Endodermal cell (in vitro differentiated cells): ENCODE data around the gene YAP1. TPM values are rescaled to one million over a fixed set of nuclear protein-coding genes. Genes with fewer than 3 reads are reported as not detected.
A peak's percentile ranks its signal among the peaks of the same experiment; 100 is the strongest.

Source experiments
- DNase-seq: peaks from one replicate; pipeline ENCODE4 v3.0.0-alpha.2; 2017
- H3K27ac ChIP-seq: 2 replicates; pipeline ENCODE4 v1.5.1; 2013; ENCODE audit warnings: mild to moderate bottlenecking, low read depth, low read length, moderate library complexity
- H3K27me3 ChIP-seq: 2 replicates; pipeline ENCODE4 v1.6.1; 2013; ENCODE audit warnings: mild to moderate bottlenecking, low read length, moderate library complexity; ENCODE audit not compliant: insufficient read depth, control insufficient read depth, poor library complexity, severe bottlenecking
- H3K36me3 ChIP-seq: 2 replicates; pipeline ENCODE4 v1.7.0; 2013; ENCODE audit warnings: mild to moderate bottlenecking, low read length, moderate library complexity; ENCODE audit not compliant: control insufficient read depth, insufficient read depth
- H3K4me1 ChIP-seq: one replicate; pipeline ENCODE4 v1.7.0; 2013; ENCODE audit warnings: low read length; ENCODE audit not compliant: control insufficient read depth, insufficient read depth
- H3K4me3 ChIP-seq: 2 replicates; pipeline ENCODE4 v1.5.1; 2013; ENCODE audit warnings: mild to moderate bottlenecking, low read length, moderate library complexity
- H3K9ac ChIP-seq: 2 replicates; pipeline ENCODE4 v1.6.1; 2013; ENCODE audit warnings: mild to moderate bottlenecking, low read length, moderate library complexity; ENCODE audit not compliant: poor library complexity, severe bottlenecking; ENCODE audit errors: extremely low read depth
- H3K9me3 ChIP-seq: 2 replicates; pipeline ENCODE4 v1.6.1; 2013; ENCODE audit warnings: mild to moderate bottlenecking, low read length, moderate library complexity; ENCODE audit not compliant: control insufficient read depth
- H3K27ac Mint-ChIP-seq: 2 replicates; pipeline ENCODE4 v1.8.0; 2020; ENCODE audit warnings: mixed read lengths
- H3K27me3 Mint-ChIP-seq: 2 replicates; pipeline ENCODE4 v1.8.0; 2021; ENCODE audit warnings: mild to moderate bottlenecking, mixed read lengths; ENCODE audit not compliant: insufficient read depth
- H3K36me3 Mint-ChIP-seq: 2 replicates; pipeline ENCODE4 v1.8.0; 2020; ENCODE audit warnings: low read depth, mixed read lengths
- H3K4me1 Mint-ChIP-seq: 2 replicates; pipeline ENCODE4 v1.8.0; 2020; ENCODE audit warnings: mixed read lengths
- H3K4me3 Mint-ChIP-seq: 2 replicates; pipeline ENCODE4 v1.8.0; 2020; ENCODE audit warnings: mild to moderate bottlenecking, moderate library complexity, mixed read lengths
- H3K9me3 Mint-ChIP-seq: 2 replicates; pipeline ENCODE4 v1.8.0; 2020; ENCODE audit warnings: mild to moderate bottlenecking, mixed read lengths
- WGBS, 2 experiments: methylation state at CpG; one replicate each; pipeline versions ENCODE4 v1.1.5 to v1.1.7; 2013; ENCODE audit warnings: missing lambda C conversion rate in 2 of 2, mixed read lengths in 1 of 2; ENCODE audit not compliant: insufficient coverage in 1 of 2, insufficient read length in 1 of 2; 5-methylcytosine and 5-hydroxymethylcytosine counted together
- total RNA-seq, 2 donors: library from RNA; stranded (reverse); fragmentation: NEBNext Ultra II Directional in 1 of 2; extraction: Animal tissue kit (Norgen Biotek cat#: 25700) in 1 of 2; gene quantifications; 2 replicates in 1 of 2; 3 replicates in 1 of 2; pipeline ENCODE4 v1.2.1, GENCODE V29; 2021
- TF ChIP-seq, protein P1 (sequence below): fragments of 200-600 bp; sonication (generic); conservative IDR thresholded peaks from 2 replicates; pipeline ENCODE4 v1.5.0; 2021; ENCODE audit warnings: antibody characterized with exemption, mild to moderate bottlenecking

The YAP1 gene
- total RNA-seq, 2 donors from 2014 or later = 224 to 228 TPM

- peak; percentile 70 for DNase-seq
- 6 to 14% methylated on average over 1 to 3 of the region's 3 CpGs for WGBS, 2 experiments
- peak overlapping the region; percentile 97 for H3K4me3 Mint-ChIP-seq
Measured at GRCh38 chr11:102118937-102119336, 8.7 kb downstream of the YAP1 start.

GRCh38 chr11:102119997-102120396 lies 9.8 kb downstream of the YAP1 start:
- WGBS, 2 experiments = 40 to 61% methylated on average over 4 of the region's 4 CpGs
- no peak for DNase-seq
- TF ChIP-seq, protein P1, sequence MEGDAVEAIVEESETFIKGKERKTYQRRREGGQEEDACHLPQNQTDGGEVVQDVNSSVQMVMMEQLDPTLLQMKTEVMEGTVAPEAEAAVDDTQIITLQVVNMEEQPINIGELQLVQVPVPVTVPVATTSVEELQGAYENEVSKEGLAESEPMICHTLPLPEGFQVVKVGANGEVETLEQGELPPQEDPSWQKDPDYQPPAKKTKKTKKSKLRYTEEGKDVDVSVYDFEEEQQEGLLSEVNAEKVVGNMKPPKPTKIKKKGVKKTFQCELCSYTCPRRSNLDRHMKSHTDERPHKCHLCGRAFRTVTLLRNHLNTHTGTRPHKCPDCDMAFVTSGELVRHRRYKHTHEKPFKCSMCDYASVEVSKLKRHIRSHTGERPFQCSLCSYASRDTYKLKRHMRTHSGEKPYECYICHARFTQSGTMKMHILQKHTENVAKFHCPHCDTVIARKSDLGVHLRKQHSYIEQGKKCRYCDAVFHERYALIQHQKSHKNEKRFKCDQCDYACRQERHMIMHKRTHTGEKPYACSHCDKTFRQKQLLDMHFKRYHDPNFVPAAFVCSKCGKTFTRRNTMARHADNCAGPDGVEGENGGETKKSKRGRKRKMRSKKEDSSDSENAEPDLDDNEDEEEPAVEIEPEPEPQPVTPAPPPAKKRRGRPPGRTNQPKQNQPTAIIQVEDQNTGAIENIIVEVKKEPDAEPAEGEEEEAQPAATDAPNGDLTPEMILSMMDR = no peak
- peak overlapping the region; percentile 65 for H3K27ac ChIP-seq
- H3K27me3 ChIP-seq = no peaks in the 10 kb centered on the region
- peaks cover 54% of the 10 kb centered on the region for H3K36me3 ChIP-seq
- peaks cover 30% of the 10 kb centered on the region for H3K9me3 ChIP-seq
- peak overlapping the region; percentile 5 for H3K4me3 Mint-ChIP-seq
- H3K4me1 ChIP-seq = peaks cover 31% of the 10 kb centered on the region
- H3K9ac ChIP-seq = no peak overlapping the region
- H3K27me3 Mint-ChIP-seq = no peaks in the 10 kb centered on the region
- H3K4me3 ChIP-seq = peak overlapping the region; percentile 76
- peaks cover 32% of the 10 kb centered on the region for H3K9me3 Mint-ChIP-seq
- H3K36me3 Mint-ChIP-seq = peaks cover 52% of the 10 kb centered on the region
- H3K27ac Mint-ChIP-seq = peak overlapping the region; percentile 64
- H3K4me1 Mint-ChIP-seq = peaks cover 58% of the 10 kb centered on the region

More at GRCh38 chr11:102118937-102119336, 8.7 kb downstream of the YAP1 start:
- Mint-ChIP-seq H3K9me3 (peaks cover 22% of the 10 kb centered on the region), H3K4me1 (peaks cover 65% of the 10 kb centered on the region), H3K36me3 (peaks cover 44% of the 10 kb centered on the region), H3K27me3 (no peaks in the 10 kb centered on the region), H3K27ac (peak overlapping the region; percentile 46)
- TF ChIP-seq, protein P1 = no peak
- Histone ChIP-seq H3K9ac (no peak overlapping the region), H3K9me3 (peaks cover 20% of the 10 kb centered on the region), H3K4me1 (peaks cover 34% of the 10 kb centered on the region), H3K27ac (no peak overlapping the region), H3K27me3 (no peaks in the 10 kb centered on the region), H3K36me3 (peaks cover 51% of the 10 kb centered on the region), H3K4me3 (peak overlapping the region; percentile 76)

DNA sequence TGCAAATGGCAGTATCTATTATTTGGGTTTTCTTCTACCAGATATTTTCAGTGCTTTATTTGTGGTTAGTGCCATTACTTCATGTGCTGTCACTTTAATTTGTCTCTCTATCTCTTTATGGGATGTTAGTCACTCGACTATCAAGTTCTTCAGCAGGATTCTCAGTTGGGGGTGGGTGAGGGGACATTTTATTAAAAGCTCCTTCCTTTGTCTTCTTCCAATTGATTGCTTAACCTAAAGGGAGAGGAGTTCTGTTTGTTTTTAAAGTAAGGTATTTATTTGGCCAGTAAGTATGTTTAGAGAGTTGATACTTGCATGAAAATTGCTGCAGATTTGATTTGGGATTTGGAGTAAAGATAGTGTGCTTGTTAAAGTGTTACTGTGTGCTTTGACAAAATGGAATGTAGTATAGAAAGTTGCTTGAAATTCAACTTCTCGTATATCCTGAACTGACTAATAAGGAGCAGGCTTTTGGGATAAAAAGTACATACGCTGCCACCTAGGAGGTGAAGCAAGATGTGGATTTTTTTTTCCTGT lies 10.3 kb downstream of the YAP1 start:
- Histone ChIP-seq H3K4me3 (peak overlapping the region; percentile 76), H3K36me3 (peaks cover 59% of the 10 kb centered on the region), H3K27me3 (no peaks in the 10 kb centered on the region), H3K4me1 (peaks cover 26% of the 10 kb centered on the region), H3K27ac (peak overlapping the region; percentile 65), H3K9ac (no peak overlapping the region), H3K9me3 (peaks cover 35% of the 10 kb centered on the region)
- Mint-ChIP-seq H3K4me3 (peak overlapping the region; percentile 5), H3K36me3 (peaks cover 57% of the 10 kb centered on the region), H3K9me3 (peaks cover 36% of the 10 kb centered on the region), H3K27ac (peak overlapping the region; percentile 64), H3K4me1 (peaks cover 53% of the 10 kb centered on the region), H3K27me3 (no peaks in the 10 kb centered on the region)
- DNase-seq = no peak
- WGBS, 2 experiments = 66 to 93% methylated on average over 2 to 3 of the region's 3 CpGs
- TF ChIP-seq, protein P1 = no peak
